Vagina (tissue), 2 donors: ENCODE results near the gene ANO1. TPM values are rescaled to one million over a fixed set of nuclear protein-coding genes. Genes with fewer than 3 reads are reported as not detected.

Experiments used
- DNase-seq, 2 donors: peaks; one replicate each; pipeline ENCODE4 v3.0.0-alpha.2; 2017; ENCODE audit errors: extremely low spot score in 2 of 2
- H3K27ac ChIP-seq: fragments of 200-600 bp; sonication (generic); one replicate; pipeline ENCODE4 v1.5.1; 2019
- H3K27me3 ChIP-seq: fragments of 200-600 bp; sonication (generic); one replicate; pipeline ENCODE4 v1.5.1; 2019
- H3K36me3 ChIP-seq, 2 donors: fragments of 200-600 bp; sonication (generic); one replicate each; pipeline ENCODE4 v1.5.1; 2017 to 2019
- H3K4me1 ChIP-seq: fragments of 200-600 bp; sonication (generic); one replicate; pipeline ENCODE4 v1.5.1; 2019
- H3K4me3 ChIP-seq, 2 donors: fragments of 200-600 bp; sonication (generic); 1 replicate in 1 of 2; 2 replicates in 1 of 2; pipeline ENCODE4 v1.5.1; 2016 to 2019
- H3K9me3 ChIP-seq: fragments of 200-600 bp; sonication (generic); one replicate; pipeline ENCODE4 v1.5.1; 2019
- POLR2A ChIP-seq, 2 donors: fragments of 450-650 bp; IDR thresholded peaks; one replicate each; pipeline ENCODE4 v1.6.1; 2017; ENCODE audit warnings: antibody characterized with exemption in 2 of 2, mild to moderate bottlenecking in 2 of 2, moderate library complexity in 2 of 2
- POLR2AphosphoS5 ChIP-seq, 2 donors: sonication (generic); formaldehyde crosslinking; IDR thresholded peaks; one replicate each; pipeline ENCODE4 v1.9.0; 2017; ENCODE audit warnings: antibody characterized with exemption in 2 of 2, mild to moderate bottlenecking in 2 of 2, low read depth in 1 of 2; ENCODE audit not compliant: insufficient read depth in 1 of 2
- intact Hi-C: fragments of 100-400 bp; cut with DNase I; formaldehyde crosslinking; loops from one replicate; pipeline ENCODE4 v1.15.1; 2023
- total RNA-seq: library from RNA; depleted of rRNA; stranded (reverse); fragments of >200 nt; gene quantifications from one replicate; pipeline ENCODE4 v1.2.3, GENCODE V29; 2016
- TF ChIP-seq, protein P1 (sequence below), 3 experiments: fragments of 450-650 bp in 2 of 3; fragments of 200-600 bp in 1 of 3; sonication (generic) in 1 of 3; IDR thresholded peaks; one replicate each; pipeline ENCODE4 v1.5.1; 2017 to 2019; ENCODE audit warnings: antibody characterized with exemption in 3 of 3, mild to moderate bottlenecking in 2 of 3, moderate library complexity in 2 of 3

ANO1 gene
- total RNA-seq, 1 donor from 2014 or later, result 40.8 TPM

DNA sequence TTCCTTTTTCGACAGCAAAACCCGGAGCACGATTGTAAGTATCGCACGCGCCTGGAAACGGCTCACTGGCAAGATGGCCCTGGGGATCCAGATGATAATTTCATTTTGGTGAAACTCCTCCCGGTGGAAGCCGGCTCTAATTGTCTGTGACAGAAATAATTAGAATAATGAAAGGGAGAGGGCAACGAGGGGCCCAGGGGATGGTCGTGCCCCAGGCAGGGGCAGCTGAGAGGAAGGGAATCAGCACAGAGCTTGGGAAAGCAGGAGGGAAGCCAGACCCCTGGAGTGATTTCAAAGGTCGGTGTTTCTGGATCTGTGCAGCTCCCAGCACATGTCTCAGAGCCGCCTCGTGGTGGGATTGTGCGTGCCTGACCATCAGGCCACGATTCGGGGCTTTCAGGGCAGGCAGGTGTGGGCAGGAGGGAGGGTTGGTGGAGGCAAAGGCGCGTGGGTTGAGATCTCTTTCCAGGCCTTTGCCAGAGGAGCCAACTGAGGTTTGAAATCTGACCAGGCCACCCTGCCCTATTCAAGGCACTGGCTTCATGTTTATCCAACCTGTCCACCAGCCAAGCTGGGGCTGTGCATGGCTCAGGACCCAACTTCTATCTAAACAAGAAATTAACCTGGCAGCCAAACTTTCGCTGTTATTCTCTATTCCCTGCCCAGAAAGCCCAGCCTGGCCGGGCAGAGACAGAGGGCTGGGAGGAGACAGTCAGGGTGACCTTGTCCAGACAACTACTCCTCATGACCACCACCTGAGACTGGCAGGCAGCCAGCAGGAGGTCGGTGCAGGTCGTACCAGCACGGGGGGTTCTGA is 27.8 kb downstream of the ANO1 start:
- Histone ChIP-seq H3K36me3 (no peaks in the 10 kb centered on the region), H3K27me3 (no peaks in the 10 kb centered on the region), H3K4me1 (no peaks in the 10 kb centered on the region), H3K9me3 (no peaks in the 10 kb centered on the region), H3K4me3 (no peak overlapping the region), H3K27ac (no peak overlapping the region)
- intact Hi-C loops, result no loop called here
- TF ChIP-seq POLR2AphosphoS5 (IDR thresholded peaks at IDR 0.05; ENCODE audit: insufficient read depth in 1 of 2, low read depth in 1 of 2), result peak in 1 of 2 donors; percentile 48
- no peak for TF ChIP-seq POLR2A (IDR thresholded peaks at IDR 0.05)
- TF ChIP-seq, protein P1, sequence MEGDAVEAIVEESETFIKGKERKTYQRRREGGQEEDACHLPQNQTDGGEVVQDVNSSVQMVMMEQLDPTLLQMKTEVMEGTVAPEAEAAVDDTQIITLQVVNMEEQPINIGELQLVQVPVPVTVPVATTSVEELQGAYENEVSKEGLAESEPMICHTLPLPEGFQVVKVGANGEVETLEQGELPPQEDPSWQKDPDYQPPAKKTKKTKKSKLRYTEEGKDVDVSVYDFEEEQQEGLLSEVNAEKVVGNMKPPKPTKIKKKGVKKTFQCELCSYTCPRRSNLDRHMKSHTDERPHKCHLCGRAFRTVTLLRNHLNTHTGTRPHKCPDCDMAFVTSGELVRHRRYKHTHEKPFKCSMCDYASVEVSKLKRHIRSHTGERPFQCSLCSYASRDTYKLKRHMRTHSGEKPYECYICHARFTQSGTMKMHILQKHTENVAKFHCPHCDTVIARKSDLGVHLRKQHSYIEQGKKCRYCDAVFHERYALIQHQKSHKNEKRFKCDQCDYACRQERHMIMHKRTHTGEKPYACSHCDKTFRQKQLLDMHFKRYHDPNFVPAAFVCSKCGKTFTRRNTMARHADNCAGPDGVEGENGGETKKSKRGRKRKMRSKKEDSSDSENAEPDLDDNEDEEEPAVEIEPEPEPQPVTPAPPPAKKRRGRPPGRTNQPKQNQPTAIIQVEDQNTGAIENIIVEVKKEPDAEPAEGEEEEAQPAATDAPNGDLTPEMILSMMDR (IDR thresholded peaks at IDR 0.05), result no peak
- DNase-seq, result no peak

DNA sequence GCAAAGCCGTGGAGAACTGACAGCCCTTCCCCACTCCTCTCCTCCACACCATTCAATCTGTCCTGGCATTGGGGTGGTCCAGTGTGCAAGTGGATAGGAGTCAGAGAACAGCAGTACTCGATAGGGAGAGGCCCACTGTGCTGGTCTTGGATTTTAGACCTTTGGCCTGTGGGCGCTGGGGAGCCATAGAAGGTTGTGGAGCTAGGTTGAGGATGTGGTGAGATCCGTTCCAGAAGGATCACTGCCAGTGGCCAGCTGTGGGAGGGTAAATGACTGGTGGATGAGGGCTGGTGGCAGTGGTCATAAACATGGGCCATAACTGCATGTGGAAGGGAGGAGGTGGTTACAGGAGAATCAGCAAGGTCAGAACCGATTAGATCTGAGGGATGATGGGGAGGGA is 28.6 kb downstream of the ANO1 start:
- no peak for DNase-seq
- Histone ChIP-seq H3K9me3 (no peaks in the 10 kb centered on the region), H3K27me3 (no peaks in the 10 kb centered on the region), H3K4me3 (no peak overlapping the region), H3K36me3 (no peaks in the 10 kb centered on the region), H3K27ac (no peak overlapping the region), H3K4me1 (no peaks in the 10 kb centered on the region)
- intact Hi-C loops, result no loop called here
- no peak for TF ChIP-seq POLR2AphosphoS5 (IDR thresholded peaks at IDR 0.05; ENCODE audit: insufficient read depth in 1 of 2, low read depth in 1 of 2)

DNA sequence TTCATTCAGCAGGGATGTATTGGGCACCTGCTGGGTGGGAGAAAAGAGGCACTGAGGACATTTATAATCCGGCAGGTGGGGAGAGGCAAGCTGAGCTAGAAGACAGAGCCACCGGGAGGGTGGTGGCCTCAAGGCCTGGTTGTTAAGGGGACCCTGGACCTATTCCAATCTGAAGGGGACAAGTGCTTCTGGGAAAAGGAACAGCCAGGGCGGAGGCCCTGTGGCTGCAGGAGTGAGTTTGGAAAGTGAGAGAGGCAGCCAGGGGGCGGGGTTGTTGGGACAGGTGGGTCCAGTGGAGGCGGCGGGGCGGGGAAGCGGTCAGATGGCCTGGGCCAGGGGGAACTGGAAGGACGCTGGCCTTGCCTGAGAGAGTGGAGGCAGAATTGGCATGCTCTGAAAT is 29.1 kb downstream of the ANO1 start:
- no peak overlapping the region for H3K27ac ChIP-seq
- DNase-seq, result no peak
- H3K4me3 ChIP-seq, result no peak overlapping the region
- H3K4me1 ChIP-seq, result no peaks in the 10 kb centered on the region
- TF ChIP-seq POLR2AphosphoS5 (IDR thresholded peaks at IDR 0.05; ENCODE audit: insufficient read depth in 1 of 2, low read depth in 1 of 2) (no peak), POLR2A (IDR thresholded peaks at IDR 0.05) (no peak)
- TF ChIP-seq, protein P1 (IDR thresholded peaks at IDR 0.05), result no peak
- H3K9me3 ChIP-seq, result no peaks in the 10 kb centered on the region
- H3K27me3 ChIP-seq, result no peaks in the 10 kb centered on the region
- intact Hi-C loops, result no loop called here
- no peaks in the 10 kb centered on the region for H3K36me3 ChIP-seq

DNA sequence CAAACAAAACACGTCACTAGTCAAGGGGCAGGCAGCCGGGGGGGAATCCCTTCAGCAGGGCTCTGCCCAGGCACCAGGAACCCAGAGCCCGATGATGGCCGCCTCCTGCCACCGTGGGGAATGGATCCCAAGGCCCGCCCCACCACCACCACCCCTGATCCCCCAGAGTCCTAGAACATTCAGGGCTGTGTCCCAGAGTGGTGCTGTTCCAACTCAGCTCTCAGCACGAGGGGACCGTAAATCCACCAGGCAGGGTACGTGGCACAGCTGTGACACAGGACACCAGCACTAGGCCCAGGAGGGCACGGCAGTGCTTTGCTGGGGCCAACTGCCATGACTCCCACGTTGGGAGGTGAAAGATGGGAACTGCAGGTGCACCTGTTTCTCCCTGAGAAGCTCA is 29.6 kb downstream of the ANO1 start:
- Histone ChIP-seq H3K27me3 (no peaks in the 10 kb centered on the region), H3K4me1 (no peaks in the 10 kb centered on the region), H3K4me3 (no peak overlapping the region), H3K27ac (no peak overlapping the region), H3K9me3 (no peaks in the 10 kb centered on the region), H3K36me3 (no peaks in the 10 kb centered on the region)
- intact Hi-C loops, result no loop called here
- no peak for DNase-seq
- TF ChIP-seq POLR2A (IDR thresholded peaks at IDR 0.05) (no peak), POLR2AphosphoS5 (IDR thresholded peaks at IDR 0.05; ENCODE audit: insufficient read depth in 1 of 2, low read depth in 1 of 2) (no peak)
- TF ChIP-seq, protein P1 (IDR thresholded peaks at IDR 0.05), result no peak

DNA sequence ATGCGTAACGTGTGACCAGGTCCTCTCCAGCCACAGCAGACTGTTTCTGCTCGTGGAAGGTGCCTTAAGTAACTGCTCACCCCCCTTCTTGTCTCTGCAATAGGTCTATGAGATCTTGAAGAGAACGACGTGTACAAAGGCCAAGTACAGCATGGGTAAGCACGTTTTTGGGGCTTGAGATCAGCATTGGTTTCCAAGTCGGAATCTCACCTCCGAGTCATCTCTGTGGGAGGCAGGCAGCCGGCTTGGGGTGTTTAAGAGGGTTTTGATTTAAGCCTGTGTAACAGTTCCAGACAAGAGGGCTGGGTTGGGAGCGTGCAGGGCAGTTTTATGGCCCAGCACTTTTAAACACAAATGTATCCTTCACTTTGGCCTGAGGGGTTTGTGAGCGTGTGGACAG is 30.1 kb downstream of the ANO1 start:
- Histone ChIP-seq H3K36me3 (no peaks in the 10 kb centered on the region), H3K27ac (no peak overlapping the region), H3K9me3 (no peaks in the 10 kb centered on the region), H3K4me1 (no peaks in the 10 kb centered on the region), H3K4me3 (no peak overlapping the region), H3K27me3 (no peaks in the 10 kb centered on the region)
- TF ChIP-seq POLR2AphosphoS5 (IDR thresholded peaks at IDR 0.05; ENCODE audit: insufficient read depth in 1 of 2, low read depth in 1 of 2), result peak in 1 of 2 donors; percentile 13
- TF ChIP-seq, protein P1 (IDR thresholded peaks at IDR 0.05), result no peak
- intact Hi-C loops, result no loop called here
- no peak for DNase-seq
